SKM-1 treated with dmso at 0.1 percent for 144 hours (cell line): Measurements from ENCODE around the gene LY6G6C.
"Not testable (repeated sequence)": the region's sequence is repeated elsewhere in the genome, so short reads cannot be mapped to it uniquely, and the experiment has no call there.

Experiments used
- DNase-seq: peaks from one replicate; lab custom pipeline; 2025; ENCODE audit not compliant: unreplicated experiment; lab: John Stamatoyannopoulos, UW

The LY6G6C gene

DNA sequence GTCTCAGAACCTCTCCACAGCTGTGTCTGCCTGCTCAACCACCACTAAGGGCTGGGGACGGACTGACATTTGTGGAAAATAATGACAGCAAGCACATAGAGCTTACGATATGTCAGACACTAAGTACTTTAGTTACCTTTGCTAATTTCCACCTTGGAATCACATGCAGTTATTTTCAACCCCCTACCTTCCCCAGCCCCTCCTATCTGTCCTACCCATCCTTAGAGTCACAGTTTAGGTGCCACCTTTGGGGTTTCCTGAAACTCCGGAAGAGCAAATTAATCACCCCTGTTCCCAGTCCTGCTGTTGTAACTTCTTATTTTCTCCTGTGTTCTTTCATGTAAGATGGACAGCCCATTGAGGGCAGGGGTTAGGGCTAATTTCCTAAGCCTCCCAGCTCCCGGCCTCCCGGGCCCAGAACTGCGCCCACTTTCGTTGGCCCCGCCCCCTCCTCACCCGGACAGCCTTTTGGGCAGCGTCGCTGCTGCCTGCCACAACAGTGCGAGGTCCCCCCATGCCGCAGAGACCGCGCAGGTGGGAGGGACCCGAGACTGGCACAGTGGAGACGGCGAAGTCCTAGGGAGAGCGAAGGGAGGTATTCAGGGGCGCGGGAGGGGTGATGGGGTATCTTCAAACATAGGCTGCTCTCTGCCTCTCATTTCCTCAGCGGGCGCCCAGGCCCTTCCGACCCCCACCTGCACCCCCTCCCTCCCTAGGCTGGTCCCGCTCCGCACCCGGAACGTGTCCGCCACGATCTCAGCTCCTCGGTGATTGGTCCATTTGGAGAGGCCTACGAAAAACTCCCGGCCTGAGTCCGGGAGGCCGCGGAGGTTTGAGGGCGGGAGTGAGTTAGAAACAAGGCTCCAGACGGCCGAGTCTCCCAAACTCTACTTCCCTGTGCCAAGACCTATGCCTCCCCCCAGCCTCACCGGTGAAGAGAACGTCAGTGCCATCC, 6.4 kb upstream of the LY6G6C start:
- DNase-seq = peak; percentile 67

DNA sequence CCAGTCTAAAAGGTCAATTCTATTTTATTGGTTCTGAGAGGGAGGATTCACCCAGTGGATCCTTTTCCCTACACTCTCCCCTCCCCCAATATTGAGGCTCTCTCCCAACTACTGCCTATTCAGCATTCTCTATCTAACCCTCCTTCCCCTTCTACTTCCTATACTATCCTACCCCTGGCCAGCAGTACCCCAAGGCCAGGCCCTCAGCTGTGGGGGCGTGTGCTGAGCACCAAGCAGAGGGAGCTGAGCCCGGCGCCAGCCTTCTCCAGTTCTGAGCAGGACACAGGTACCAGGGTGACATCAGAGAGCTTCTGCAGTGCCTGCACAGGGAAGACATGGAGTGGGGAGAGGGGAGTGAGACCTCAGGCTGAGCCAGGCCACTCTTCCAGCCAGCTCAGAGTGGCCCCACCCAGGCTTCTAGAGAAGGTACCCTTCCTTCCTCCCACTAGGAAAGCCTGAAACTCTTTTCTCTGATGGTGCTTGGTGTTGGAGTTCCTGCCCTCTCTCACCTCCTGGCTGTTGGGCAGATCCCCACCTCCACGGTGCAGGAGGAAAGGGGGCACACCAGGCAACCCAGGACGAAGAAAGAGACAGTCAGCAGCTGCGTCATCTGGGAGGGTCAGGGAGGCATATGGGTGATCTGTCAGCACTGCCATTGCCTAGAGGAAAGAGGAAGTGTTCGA, 5.6 kb upstream of the LY6G6C start:
- DNase-seq = peak; percentile 91

DNA sequence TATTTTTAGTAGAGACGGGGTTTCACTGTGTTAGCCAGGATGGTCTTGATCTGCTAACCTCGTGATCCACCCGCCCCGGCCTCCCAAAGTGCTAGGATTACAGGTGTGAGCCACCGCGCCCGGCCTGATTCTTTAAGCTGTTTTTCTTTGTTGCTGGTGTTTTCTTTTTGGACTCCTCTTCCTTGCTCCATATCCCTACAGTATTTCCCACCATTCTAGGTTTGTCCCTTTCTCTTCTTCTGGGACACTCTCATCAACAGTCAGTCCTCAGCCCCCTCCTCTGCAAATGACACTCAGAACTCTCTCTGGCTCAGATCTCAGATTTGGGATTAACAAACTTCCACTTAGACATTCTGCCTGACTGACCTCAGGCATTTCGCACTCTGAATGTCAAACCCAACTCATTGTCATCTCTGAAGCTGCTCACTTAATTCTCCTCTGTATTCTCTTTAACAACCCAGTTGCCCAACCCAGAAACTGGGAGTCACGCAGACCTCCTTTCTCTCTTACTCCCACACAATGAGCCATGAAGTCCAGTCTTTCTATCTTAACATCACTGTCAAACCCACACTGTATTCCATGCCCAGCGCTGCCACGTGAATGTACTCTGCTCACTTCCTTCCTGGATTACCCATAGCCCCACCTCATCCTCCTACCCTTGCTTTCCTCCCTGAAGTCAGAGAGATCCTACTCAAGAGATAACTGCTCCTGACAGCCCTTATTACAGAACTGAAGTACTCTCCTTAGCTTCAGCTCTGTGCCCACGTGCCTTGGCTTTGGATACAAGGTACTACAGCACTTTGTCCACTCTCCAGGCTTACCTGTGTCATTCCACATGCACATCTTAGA, 4.2 kb upstream of the LY6G6C start:
- DNase-seq = no peak

DNA sequence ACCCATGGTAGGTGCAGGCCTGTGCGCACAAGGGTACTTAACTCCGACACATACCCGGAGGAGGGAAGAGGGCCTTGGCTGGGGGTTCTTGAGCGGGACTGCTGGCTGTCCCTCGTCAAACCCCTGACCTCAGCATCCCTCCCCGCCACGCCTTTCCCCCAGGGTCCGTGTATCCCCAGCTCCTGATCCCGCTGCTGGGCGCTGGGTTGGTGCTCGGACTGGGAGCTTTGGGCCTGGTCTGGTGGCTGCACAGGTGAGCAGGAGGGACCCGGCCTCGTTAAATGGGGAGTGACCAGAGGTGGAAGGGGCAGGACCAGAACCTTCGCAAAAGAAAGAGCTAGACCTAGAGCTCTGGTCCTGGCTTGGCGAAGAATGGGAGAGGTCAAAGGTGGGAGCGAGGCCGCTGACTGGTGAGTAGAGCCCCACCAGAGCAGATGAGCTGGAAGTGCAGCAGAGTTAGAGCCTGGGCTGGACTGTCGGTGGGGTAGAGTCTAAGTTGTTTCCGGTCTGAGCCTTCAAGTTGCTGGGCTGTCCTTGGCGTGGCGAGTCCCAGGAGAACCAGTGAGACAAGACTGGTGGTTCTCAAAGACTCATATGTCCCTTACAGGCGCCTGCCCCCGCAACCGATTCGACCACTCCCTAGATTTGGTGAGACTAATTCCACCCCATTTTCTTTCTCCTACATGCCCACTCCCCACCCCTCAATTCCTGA, 2.6 kb upstream of the LY6G6C start:
- DNase-seq = no peak

DNA sequence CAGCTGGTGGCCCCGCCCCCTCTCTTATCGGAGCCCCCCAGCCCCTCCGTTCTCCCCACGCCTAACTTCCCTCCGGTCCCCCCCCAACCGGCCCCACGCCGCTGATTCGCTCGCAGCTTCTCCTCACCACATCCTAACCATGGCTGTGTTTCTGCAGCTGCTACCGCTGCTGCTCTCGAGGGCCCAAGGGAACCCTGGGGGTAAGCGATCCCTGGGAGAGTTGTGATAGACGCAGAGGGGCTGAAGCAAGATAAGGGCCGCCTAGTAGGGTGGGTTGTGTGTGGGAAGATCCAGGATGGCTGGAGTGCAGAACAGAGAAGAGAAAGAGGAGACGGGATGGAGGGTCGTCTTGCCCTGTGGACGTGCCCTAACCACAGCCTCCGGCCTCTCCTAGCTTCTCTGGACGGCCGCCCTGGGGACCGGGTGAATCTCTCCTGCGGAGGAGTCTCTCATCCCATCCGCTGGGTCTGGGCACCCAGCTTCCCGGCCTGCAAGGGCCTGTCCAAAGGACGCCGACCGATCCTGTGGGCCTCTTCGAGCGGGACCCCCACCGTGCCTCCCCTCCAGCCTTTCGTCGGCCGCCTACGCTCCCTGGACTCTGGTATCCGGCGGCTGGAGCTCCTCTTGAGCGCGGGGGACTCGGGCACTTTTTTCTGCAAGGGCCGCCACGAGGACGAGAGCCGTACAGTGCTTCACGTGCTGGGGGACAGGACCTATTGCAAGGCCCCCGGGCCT, 1.9 kb upstream of the LY6G6C start, which contains the start of gene MPIG6B:
Gene MPIG6B (plus strand): TSS at position 129 of the 735 bp plus-strand sequence. CDS start 11 bp downstream, at position 140.
- DNase-seq = no peak

DNA sequence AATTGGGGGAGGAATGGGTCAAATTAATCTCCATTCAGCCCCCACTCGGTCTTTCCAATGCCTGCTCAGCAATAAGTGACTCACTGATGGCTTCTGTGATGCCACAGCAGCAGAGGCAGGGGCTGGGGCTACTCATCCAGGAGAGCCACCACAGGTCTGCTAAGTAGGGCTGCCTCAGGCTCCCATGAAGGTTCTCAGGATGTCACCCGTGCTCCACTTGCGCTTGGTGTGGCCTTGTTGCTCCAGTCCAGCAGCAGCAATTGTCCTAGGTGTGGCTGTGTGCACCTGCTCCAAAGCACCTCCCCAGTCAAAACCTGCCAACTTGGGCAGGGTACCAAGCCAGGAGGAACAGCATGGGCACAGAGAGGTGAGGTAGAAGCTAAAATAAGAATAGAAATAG, 627 bp upstream of the LY6G6C start:
- DNase-seq = no peak

DNA sequence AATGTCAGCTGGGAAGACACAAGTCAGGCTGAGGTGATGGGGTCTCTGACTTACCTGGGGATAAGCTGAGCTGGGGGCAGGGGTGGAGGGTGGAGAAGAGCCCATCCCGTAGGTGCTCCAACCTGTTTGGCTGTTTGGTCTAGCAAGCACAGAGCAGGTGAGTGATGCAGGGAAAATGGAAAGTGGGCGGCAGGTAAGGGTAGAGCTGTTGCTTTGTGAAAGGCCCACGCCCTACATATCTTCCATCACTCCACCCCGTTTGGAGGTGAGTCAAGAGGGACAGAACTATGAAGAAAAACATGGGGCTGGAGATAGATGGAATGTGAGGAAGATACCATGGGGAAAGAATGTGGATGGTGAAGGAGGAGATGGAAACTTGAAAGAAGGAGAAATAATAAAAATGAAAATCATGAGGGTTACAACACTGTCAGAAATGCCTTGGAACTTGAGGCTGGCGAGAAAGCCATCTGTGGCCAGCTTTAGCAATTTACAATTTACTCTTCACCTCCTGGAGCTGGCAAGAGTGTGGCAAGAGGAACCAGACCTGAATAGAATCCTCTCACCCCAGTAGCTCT, 1.3 kb downstream of the LY6G6C start:
- DNase-seq = no peak

DNA sequence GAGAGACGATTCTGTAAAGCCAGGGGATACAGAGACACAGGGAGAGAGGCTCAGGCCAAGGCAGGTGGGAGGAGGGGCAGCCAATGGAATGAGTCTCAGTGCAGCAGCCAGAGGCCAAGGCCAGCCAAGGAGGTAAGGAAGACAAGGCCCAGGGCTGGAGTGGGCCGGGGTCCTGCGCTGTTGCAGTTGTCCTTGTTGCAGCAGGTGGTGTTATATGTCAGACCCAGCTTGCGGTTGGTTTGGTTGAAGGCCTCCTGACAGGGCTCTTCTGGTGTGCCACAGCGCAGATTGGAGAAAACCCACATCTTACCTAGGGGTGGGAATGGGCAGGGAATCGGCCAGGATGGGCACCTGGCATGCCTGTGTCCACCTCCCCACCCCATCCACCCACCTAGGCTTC, 2.5 kb downstream of the LY6G6C start:
- no peak for DNase-seq

DNA sequence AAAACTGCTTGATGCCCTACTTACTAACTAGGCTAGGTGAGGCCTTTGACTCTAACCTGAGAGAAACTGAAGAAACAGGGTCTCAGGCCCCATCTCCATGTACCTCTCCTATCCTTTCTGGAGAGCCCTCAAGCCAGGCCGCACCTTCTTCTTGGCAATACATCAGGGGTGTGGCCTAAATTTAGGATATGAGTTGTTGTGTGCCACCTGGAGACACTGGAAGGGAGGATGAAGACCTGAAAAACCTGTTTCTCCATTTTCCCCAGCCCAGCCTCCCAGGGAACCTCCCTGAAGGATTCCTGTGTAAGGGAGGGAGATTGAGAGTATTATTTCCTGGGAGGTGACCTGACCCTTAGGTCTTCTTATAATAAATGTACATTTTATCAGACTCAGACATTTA, 3.3 kb downstream of the LY6G6C start:
- DNase-seq = no peak

DNA sequence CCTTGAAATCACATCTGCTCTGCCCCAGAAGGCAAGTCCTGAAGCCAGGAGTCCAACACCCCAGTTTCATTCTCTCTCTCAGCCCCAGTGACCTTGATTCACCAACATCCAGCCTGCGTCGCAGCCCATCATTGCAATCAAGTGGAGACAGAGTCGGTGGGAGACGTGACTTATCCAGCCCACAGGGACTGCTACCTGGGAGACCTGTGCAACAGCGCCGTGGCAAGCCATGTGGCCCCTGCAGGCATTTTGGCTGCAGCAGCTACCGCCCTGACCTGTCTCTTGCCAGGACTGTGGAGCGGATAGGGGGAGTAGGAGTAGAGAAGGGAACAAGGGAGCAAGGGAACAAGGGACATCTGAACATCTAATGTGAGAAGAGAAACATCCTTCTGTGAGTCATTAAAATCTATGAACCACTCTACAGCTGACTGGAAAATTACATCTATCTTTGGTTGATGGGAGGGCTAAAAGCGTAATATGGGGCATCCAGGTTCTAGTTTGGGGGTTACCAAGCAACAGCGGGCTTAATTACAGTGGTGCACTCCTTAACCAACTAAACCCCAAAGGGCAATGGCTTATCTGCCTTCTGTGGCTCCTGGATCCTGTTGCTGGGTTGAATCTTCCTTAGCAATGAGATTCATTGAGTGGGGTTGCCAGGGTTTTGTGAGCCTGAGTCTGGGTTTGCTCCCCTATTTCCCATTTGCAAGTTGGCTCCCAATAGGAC, 3.9 kb downstream of the LY6G6C start:
- DNase-seq = no peak

DNA sequence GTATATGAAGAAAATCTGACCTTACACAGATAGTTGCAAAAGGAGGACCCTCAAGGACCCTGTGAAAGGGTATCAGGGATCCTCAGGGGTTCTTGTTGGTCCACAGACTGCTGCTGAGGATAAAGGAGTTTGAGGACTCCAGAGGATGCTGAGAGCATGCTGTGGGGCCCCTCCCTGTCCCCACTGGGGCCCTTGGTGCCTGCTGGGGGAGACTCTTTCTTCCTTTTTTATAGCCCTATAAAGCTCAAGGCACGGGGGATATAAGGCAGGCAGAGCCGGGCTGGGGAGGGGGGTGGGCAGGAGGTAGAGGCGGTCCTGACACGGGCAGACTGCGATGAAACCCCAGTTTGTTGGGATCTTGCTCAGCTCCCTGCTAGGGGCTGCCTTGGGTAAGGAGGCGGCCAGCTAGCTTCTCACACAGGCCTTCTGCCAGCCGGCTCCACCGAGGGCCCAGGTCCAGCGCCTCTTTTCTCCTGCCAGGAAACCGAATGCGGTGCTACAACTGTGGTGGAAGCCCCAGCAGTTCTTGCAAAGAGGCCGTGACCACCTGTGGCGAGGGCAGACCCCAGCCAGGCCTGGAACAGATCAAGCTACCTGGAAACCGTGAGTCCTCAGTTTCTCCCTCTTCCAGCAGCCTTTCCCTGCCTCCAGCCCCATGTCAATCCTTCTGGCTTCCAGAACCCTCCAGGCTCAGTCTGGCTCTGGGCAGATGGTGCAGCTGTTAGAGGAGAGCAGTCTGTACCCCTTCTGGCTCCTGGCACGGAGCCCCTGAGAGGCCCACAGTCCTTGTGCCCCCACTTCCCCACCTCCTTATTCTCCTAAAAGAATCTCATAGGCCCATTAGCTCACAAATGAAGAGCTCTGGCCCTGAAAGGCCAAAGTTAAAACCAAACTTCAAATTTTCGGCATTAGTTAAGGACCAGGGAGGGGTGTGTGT, 6.3 kb downstream of the LY6G6C start, which contains the start of gene LY6G6D:
Gene LY6G6D (plus strand): TSS at position 327 of the 937 bp plus-strand sequence. CDS start 8 bp downstream, at position 335.
- DNase-seq = no peak

DNA sequence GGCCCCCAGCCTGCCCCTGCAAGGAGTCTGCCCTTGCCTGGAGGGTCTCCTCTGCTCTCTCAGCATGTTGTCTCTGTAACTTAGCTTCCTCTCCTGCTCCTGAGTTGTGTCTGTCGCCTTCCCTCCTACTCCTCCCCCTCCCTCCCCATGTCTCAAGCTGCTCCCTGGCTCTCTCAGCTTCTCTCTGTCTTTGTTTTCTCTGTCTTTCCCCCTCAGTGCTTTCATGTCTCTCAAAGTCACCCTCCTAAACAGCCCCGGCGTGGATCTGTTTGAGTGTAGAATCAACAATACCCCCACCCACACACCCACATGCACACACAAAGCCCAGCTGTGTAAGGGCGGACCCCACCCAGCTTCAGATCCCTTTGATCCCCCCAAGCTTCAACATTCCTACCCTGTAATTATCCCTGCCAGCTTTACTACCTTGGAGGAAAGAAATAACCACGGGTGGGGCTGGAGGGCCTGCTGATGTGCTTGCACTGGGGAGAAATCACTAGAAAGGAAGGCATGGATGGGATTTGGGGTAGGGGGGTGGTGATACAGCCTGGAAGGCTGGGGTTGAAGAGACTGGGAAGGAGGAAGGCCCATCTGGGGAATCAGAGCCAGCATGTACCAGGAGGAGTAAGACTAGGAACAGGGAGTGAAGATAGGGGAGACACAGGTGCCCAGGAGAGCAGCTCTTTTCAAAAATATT, 7.4 kb downstream of the LY6G6C start:
- DNase-seq = no peak

DNA sequence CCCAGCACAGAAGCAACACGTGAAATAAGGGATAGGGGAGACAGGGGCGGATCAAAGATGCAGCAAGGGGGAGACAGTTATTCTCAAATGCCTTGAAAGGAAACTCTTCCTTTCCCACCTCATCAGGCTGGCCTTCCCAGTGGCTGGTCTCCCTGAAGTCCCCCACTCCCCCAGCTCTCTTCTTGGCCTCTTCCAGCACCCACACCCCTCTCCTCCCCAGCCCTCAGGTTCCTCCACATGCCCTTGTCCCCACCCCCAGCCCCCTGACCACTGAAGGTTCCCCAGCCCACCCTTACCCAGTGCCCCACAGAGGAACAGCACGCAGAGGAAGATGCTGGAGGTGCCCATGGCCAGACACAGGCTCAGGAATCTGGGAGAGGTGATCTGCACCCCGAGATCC, 8.1 kb downstream of the LY6G6C start:
- no peak for DNase-seq

DNA sequence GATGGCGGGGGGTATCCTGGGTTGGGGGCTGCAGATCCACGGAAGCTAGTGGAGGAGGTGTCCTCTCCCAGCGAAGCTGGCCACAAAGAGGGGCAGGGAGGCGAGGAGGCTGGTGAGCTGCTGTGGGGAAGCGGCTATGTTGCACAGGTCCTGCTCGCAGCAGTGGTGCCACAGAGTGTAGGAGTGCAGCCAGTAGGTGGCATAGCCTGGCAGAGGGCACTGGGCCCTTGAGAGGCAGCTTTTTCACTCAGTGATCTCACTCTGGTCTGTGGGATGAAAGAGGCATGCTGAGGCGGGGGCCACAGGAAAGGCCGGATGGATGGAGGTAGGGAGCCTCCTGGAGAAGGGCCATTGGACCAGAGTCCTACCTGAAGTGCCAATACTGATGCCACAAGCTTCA, 9.2 kb downstream of the LY6G6C start:
- DNase-seq = no peak

DNA sequence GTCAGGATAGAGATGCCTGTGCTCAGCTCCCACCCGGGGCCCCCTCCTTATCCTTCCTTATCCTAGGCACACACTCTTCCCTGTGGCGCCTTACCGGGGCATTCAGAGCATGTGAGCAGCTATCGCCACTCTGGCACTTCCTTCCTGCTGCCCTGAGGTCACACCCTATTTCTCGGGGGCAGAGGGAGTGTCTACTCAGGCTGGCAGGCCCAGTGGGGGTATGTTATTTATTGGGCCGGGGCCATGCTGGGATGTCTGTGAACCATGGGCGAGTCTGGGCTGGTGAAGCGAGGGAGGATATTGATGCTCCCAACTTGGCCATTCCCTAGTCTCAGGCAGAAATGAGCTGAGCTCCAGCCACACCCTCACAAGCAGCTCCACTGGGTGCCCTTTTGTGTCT, 10.3 kb downstream of the LY6G6C start:
- DNase-seq = no peak

DNA sequence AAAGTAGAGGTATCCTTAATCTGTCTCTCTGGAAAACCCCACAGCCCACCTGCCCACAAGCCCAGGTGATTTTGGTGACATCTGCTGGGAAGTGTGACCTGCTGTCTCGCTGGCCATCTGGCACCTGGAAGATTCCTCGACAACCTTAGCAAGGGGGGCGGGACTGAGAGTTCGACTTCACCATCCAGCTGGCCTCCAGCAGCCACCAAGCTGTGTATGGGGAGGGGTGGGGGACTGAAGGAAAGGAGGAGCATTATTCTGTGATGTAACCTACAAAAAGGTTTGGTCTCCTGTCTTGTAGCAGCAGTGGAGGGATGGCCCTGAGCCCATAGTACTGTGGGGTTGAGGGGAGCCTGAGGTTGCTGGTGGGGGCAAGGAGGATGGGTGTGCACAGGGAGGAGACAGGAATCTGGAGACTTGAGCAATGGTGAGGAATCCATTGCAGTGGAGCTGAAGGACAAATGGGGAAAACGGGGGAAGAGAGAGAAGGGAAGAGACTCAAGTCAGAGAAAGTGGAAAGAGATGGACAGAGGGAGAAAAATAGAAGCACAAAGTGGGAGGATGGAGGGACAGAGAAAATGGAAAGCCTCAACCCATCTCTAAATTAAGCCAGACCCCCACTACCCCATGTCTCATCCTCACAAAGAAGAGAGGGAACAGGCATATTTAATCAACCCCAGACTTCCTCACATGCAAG, 10.9 kb downstream of the LY6G6C start:
- DNase-seq = no peak

DNA sequence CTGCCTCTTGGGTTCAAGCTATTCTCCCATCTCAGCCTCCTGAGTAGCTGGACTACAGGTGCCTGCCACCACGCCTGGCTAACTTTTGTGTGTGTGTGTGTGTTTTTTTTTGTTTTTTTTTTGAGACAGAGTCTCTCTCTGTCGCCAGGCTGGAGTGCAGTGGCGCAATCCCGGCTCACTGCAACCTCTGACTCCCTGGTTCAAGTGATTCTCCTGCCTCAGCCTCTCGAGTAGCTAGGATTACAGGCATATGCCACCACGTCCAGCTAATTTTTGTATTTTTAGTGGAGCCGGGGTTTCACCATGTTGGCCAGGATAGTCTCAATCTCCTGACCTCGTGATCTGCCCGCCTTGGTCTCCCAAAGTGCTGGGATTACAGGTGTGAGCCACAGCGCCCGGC, 12.4 kb downstream of the LY6G6C start:
- not testable (repeated sequence) for DNase-seq
